NCI-H1436 (cell line): ENCODE results near the gene LAMTOR1.

Experiments
- DNase-seq: peaks from one replicate; lab custom pipeline; 2025; lab: John Stamatoyannopoulos, UW

Gene LAMTOR1

DNA sequence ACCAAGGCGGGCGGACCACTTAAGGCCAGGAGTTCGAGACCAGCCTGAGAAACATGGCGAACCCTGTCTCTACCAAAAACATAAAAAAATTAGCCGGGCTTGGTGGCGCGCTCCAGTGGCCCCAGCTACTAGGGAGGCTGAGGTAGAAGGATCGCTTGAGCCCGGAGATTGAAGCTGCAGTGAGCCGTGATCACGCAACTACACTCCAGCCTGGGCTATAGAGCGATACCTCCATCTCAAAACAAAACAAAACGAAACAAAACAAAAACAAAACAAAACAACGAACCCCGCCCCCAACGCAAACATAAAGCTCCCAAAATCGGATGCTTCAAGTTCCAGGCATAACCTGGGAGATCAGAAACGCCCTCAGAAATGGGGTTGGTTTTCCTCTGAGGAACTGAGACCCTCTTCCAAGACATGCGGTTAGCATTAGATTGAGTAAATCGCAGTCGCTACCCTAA, 21.9 kb downstream of the LAMTOR1 start:
- DNase-seq: no peak

DNA sequence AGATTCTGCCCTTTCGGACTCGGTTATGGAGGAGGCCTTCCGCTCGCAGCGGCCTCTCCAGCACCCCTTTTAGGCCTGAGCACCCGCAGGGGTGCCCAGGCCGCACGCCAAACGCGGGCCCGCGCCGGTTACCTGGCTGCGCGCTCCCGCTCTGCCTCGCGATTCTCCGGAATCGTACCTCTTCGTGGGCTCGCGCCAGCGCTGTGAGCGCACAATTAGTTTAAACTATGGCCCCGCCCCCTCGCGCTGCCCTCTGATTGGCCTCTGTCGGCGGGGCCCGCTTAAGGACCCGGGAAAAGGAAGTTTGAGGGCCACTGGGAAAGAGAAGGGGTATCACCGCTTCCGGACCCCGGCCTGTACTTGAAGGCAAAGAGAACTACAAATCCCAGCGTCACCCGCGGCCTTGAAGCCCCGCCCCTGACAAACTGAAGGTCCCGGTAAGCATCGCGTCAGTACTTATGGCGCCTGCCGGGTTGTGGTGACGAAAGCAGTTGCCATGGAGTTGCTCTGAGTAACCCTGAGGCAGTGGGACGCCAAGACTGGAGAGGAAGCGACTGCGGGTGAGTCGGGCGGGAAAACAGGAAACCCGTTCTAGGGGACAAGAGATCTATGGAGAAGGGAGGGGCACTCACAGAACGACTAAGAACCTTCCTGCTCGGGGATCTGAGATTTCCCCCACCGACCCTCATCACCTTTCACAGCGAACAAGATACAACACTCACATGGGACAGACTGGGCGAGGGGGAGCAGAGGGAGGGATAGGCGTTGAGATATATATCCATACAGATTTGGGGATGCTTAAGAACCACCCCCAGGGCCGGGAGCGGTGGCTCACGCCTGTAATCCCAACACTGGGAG, 22.5 kb downstream of the LAMTOR1 start, which contains the start of the genes LRRC51 and NUMA1:
Gene LRRC51, plus strand, starts transcription at position 525 of the 858 bp plus-strand sequence. CDS start 8,234 bp downstream, outside the sequence.
Gene NUMA1, minus strand, starts transcription at position 217 of the 858 bp plus-strand sequence. CDS start 44,599 bp downstream, outside the sequence.
- DNase-seq: peak; percentile 100

GRCh38 chr11:72079819-72080325, 23.2 kb downstream of the LAMTOR1 start:
- no peak for DNase-seq

GRCh38 chr11:72078477-72078876, 24.6 kb downstream of the LAMTOR1 start:
- DNase-seq: no peak

GRCh38 chr11:72075756-72076155, 27.3 kb downstream of the LAMTOR1 start:
- no peak for DNase-seq

DNA sequence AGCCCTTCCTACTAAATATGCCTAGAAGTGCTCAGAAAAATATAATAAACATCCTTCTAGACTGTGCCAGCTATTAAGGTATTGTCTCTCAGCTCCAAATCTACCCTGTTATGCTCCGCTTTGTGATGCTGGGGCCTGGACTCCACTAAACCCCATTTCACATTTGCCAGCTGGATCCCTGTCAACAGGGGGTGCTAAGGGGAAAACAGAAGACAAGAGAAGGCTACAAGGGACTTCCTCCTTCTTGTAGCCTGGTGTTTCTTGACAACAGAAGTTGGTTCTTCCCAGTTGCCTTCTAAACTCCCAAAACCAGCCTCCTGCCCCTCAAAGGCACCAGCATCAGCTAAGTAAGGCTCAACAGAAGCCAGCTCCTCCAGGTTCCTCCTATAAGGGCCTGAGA, 28.0 kb downstream of the LAMTOR1 start:
- no peak for DNase-seq

DNA sequence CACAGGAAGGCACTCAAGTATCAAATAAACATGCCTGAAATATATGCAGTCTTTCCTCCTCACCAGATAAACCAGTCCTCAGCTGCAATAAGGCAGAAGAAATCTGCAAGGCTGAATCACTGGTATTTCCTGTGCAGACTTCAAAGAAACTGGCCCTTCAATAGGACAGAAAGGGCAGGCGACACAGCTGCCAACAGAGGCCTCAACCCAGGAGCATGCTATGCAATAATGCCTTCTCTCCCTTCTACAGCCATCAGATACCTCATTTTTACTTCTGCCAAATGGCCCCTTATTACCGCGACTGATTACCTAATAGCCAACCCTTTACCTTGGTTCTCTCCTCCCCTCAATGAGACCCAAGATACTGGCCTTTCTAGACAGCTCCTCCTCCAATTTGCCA, 30.7 kb downstream of the LAMTOR1 start:
- DNase-seq: no peak

DNA sequence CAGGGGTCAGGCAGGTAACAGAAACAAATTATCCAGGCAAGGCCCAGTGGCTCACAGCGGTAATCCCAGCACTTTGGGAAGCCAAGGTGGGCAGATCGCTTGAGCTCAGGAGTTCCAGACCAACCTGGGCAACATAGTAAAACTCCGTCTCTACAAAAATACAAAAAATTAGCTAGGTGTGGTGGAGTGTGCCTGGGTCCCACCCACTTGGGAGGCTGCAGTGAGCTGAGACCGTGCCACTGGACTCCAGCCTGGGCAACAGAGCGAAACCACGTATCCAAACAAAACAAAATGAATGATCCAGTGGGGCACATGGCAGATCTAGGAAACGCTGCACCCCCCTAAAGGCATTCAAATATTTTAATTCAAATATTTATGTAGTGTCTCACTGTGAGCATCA, 32.6 kb downstream of the LAMTOR1 start:
- no peak for DNase-seq

DNA sequence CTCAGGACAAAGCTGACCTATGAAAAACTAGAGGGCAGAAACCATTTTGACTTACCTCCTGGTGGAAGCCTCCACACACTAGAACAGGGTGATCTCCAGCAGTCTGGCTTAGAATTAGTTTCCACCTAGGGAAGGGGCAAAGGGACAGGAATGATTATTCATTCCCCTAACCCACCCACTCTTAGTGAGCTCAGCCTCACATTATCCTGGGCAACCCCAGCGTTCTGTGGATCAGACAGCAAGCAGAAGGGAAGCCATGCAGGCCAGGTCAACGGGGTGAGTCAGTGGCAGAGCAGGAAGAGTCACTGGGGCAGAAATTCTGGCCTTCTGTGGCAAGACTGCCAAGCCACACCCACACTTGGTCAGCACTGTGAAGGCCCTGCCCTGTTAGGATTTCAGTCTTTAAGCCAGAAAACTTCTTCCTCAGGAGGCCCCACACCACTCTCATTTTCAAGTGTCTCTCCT, 33.3 kb downstream of the LAMTOR1 start:
- no peak for DNase-seq

DNA sequence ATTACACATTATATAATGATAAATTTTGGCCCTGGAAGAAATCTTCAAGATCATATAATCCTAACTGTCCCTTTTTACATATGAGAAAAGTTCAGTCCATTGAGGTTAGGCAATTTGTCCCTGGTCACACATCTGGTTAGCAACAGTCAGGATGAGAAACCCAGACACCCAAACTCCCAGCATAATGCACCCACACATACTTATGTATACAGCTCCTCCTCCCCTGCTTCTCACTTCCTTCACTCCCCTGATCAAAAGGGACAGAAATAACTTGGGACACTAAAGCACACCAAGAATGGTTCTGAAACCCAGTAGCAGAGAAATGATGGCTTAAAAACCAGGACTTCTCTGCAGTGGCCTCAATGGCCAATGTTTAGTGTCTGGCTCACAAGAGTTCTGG, 33.9 kb downstream of the LAMTOR1 start:
- DNase-seq: no peak

DNA sequence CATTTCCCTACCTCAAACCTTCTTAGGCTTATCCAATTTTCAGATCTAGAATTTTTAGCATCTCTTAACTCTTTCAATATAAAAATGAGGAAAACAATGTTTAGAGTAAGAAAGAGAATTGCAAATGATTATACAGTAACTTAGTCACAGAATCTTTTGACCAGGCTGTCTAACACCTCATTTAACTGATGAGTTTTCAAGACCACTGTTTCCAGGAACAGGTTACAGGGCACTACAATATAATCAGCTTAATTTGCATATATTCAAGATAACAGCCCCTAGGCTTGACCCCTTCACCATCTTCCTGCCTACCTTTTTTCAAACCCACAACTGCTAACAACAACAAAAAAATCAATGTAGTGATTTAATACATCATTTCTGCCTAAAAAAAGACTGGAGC, 35.4 kb downstream of the LAMTOR1 start:
- no peak for DNase-seq

GRCh38 chr11:72067266-72067665, 35.8 kb downstream of the LAMTOR1 start:
- DNase-seq: no peak

DNA sequence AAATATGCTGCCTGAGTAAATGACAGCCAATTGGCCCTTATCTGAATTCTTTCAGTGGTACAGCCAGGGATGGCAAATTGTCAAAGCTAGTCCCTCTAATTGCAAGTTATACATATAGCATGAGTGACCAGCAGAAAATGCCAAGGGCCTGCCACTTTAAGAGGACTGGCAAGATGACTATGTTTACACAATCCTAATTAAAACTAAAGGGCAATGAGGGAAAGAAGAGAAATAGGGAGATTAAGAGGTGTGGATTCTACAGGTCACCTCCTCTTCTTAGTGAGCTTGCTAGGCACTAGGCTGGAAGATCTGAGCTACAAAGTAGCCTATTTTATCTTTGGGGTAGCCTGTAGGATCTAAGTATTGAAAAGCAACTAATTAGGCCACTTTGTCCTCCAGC, 36.2 kb downstream of the LAMTOR1 start:
- no peak for DNase-seq

DNA sequence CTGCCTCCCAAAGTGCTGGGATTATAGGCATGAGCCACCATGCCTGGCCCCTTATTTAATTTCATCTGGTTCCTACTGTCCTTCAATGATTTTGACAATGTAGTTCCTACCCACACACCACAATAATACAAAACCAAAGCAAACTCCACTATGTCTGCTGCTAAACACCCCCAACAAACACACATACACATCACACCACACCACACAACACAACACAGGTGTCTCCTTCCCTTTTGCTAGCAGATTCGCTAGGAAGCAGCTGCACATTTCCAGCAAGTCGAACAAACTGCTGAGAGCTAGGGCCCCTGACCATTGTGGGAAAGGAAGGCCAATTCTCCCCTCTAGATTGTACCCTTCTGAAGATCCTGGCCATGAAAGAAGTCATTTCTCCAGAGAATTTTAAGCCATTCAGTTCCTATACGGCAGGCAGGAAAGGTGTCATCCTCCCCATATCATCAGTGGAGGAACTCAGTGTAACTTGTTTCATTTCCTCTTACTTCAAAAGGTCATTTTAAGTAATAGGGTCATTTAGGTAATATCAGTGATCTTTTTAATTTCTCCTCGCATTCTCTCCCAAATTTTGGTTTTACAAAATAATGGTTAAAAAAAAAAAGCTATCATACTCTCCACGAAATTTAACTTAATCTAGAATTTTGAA, 41.2 kb downstream of the LAMTOR1 start:
- DNase-seq: no peak

GRCh38 chr11:72058416-72059034, 44.6 kb downstream of the LAMTOR1 start:
- no peak for DNase-seq

GRCh38 chr11:72048766-72049460, 54.2 kb downstream of the LAMTOR1 start:
- no peak for DNase-seq
